ENCODE results near the gene OR52E8. TPM values are rescaled to one million over a fixed set of nuclear protein-coding genes. Genes with fewer than 3 reads are reported as not detected.

OR52E8 gene
- total RNA-seq, 2 donors from 2014 or later: not detected

- no peaks in the 10 kb centered on the region for H3K36me3 ChIP-seq
- no peak overlapping the region for H3K9ac ChIP-seq (ENCODE audit: low read depth in 2 of 2, low read length in 2 of 2)
- H3K4me1 ChIP-seq: no peaks in the 10 kb centered on the region
- H3K9me3 ChIP-seq: no peaks in the 10 kb centered on the region
- DNase-seq: no peak
- no peaks in the 10 kb centered on the region for H3K27me3 ChIP-seq
- no peak overlapping the region for H3K27ac ChIP-seq
- TF ChIP-seq CTCF (IDR thresholded peaks at IDR 0.05): no peak
- no peak overlapping the region for H3K4me3 ChIP-seq
- intact Hi-C loops (cut with DNase I): no loop called here
Measured at GRCh38 chr11:5831196-5831829, 26.2 kb downstream of the OR52E8 start.

- no peak for TF ChIP-seq CTCF (IDR thresholded peaks at IDR 0.05)
- no peaks in the 10 kb centered on the region for H3K9me3 ChIP-seq
- intact Hi-C loops (cut with DNase I): no loop called here
- DNase-seq: no peak
- no peak overlapping the region for H3K27ac ChIP-seq
- no peak overlapping the region for H3K4me3 ChIP-seq
- H3K4me1 ChIP-seq: no peaks in the 10 kb centered on the region
- no peak overlapping the region for H3K9ac ChIP-seq (ENCODE audit: low read depth in 2 of 2, low read length in 2 of 2)
- H3K36me3 ChIP-seq: no peaks in the 10 kb centered on the region
- H3K27me3 ChIP-seq: no peaks in the 10 kb centered on the region
Measured at GRCh38 chr11:5818245-5818886, 39.1 kb downstream of the OR52E8 start.

GRCh38 chr11:5815534-5815933, 42.0 kb downstream of the OR52E8 start:
- Histone ChIP-seq H3K36me3 (no peaks in the 10 kb centered on the region), H3K4me3 (no peak overlapping the region), H3K27me3 (no peaks in the 10 kb centered on the region), H3K9ac (ENCODE audit: low read depth in 2 of 2, low read length in 2 of 2) (no peak overlapping the region), H3K27ac (no peak overlapping the region), H3K9me3 (no peaks in the 10 kb centered on the region), H3K4me1 (no peaks in the 10 kb centered on the region)
- TF ChIP-seq CTCF (IDR thresholded peaks at IDR 0.05): no peak
- intact Hi-C loops (cut with DNase I): no loop called here
- no peak for DNase-seq

- DNase-seq: no peak
- no peak overlapping the region for H3K9ac ChIP-seq (ENCODE audit: low read depth in 2 of 2, low read length in 2 of 2)
- intact Hi-C loops (cut with DNase I): loop anchor here (2.0 to 10.0 kb wide), 5 partner anchors 128 to 1175 kb away; partner anchors contain the start of gene OR51D1
- TF ChIP-seq CTCF (IDR thresholded peaks at IDR 0.05): no peak
- H3K27ac ChIP-seq: no peak overlapping the region
- H3K9me3 ChIP-seq: no peaks in the 10 kb centered on the region
- H3K27me3 ChIP-seq: no peaks in the 10 kb centered on the region
- H3K4me1 ChIP-seq: no peaks in the 10 kb centered on the region
- H3K4me3 ChIP-seq: no peak overlapping the region
- no peaks in the 10 kb centered on the region for H3K36me3 ChIP-seq
Measured at GRCh38 chr11:5809905-5810795, 47.3 kb downstream of the OR52E8 start.

GRCh38 chr11:5809122-5809519, 48.4 kb downstream of the OR52E8 start:
- Histone ChIP-seq H3K27ac (no peak overlapping the region), H3K27me3 (no peaks in the 10 kb centered on the region), H3K9me3 (no peaks in the 10 kb centered on the region), H3K4me1 (no peaks in the 10 kb centered on the region), H3K9ac (ENCODE audit: low read depth in 2 of 2, low read length in 2 of 2) (peak overlapping the region in 1 of 2 donors; percentile 24), H3K4me3 (peak overlapping the region; percentile 39), H3K36me3 (no peaks in the 10 kb centered on the region)
- intact Hi-C loops (cut with DNase I): loop anchor here (2.0 to 10.0 kb wide), 5 partner anchors 127 to 1174 kb away; partner anchors contain the start of gene OR51D1
- TF ChIP-seq CTCF (IDR thresholded peaks at IDR 0.05): no peak
- no peak for DNase-seq
